Measurements from ENCODE around the gene CCDC148. TPM values are rescaled to one million over a fixed set of nuclear protein-coding genes. Genes with fewer than 3 reads are reported as not detected.
"Not testable (repeated sequence)": the region's sequence is repeated elsewhere in the genome, so short reads cannot be mapped to it uniquely, and the experiment has no call there.

Gene CCDC148
- total RNA-seq, 1 experiment from 2014 or later: not detected

DNA sequence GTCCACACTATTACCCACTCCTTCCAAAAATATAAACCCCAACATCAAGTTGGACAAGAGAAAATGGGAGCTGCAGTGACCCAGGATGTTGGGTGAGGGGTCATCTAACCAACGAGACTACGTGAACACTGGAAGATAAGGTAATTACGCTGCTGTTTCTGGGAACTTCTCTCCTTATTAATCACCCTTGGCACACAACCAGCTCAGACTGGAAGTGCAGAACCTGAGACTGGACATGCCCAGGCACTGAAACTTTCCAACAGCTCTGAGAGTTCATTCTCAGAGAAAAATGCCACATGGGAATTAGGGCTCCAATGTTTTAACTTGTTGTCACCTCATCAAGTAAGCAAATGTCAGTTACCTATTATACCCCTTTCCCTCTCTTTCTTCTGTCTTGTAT, 135.3 kb downstream of the CCDC148 start:
- no peaks in the 10 kb centered on the region for H3K9me3 ChIP-seq (ENCODE audit: low read length)
- H2AFZ ChIP-seq (ENCODE audit: low read length): no peak overlapping the region
- no peaks in the 10 kb centered on the region for H3K27me3 ChIP-seq (ENCODE audit: low read length)
- H3K9me2 ChIP-seq (replicated peaks; ENCODE audit: insufficient read depth, low read length): no peaks in the 10 kb centered on the region
- H3K4me2 ChIP-seq (ENCODE audit: low read depth, low read length, poor library complexity, severe bottlenecking): no peak overlapping the region
- no peaks in the 10 kb centered on the region for H3K4me1 ChIP-seq (ENCODE audit: low read length)
- no peak for DNase-seq
- H3K79me2 ChIP-seq (ENCODE audit: low read length): no peaks in the 10 kb centered on the region
- H3K4me3 ChIP-seq (ENCODE audit: low read length): no peak overlapping the region
- no peaks in the 10 kb centered on the region for H4K20me1 ChIP-seq (ENCODE audit: insufficient read depth, low read depth, low read length)
- no peak overlapping the region for H3K9ac ChIP-seq (ENCODE audit: low read length)
- H3K36me3 ChIP-seq (ENCODE audit: insufficient read depth, low read length): no peaks in the 10 kb centered on the region
- no peak overlapping the region for H3K27ac ChIP-seq (ENCODE audit: low read length)

DNA sequence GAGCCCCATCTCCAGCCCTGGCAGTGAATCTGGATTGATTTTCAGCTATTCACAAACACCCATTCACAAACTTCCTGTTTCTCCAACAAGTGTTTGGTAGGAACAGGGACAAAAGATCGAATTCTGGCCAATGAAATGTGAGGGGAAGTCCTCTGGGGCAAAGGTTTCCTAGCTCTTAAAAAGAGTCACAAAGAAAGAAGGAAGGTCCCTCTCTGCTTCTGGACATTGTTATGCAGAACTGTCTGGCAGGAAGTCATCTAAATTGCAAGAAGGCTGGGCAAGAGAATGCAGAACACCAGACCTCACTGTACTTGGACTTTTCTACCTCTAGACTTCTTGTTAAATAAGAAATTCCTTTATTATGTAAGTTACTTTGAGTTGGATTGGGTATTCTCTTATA, 137.3 kb downstream of the CCDC148 start:
- no peaks in the 10 kb centered on the region for H3K79me2 ChIP-seq (ENCODE audit: low read length)
- no peak overlapping the region for H3K4me3 ChIP-seq (ENCODE audit: low read length)
- no peaks in the 10 kb centered on the region for H3K9me2 ChIP-seq (replicated peaks; ENCODE audit: insufficient read depth, low read length)
- H2AFZ ChIP-seq (ENCODE audit: low read length): no peak overlapping the region
- no peak overlapping the region for H3K4me2 ChIP-seq (ENCODE audit: low read depth, low read length, poor library complexity, severe bottlenecking)
- H3K27ac ChIP-seq (ENCODE audit: low read length): no peak overlapping the region
- H3K9ac ChIP-seq (ENCODE audit: low read length): no peak overlapping the region
- no peaks in the 10 kb centered on the region for H3K9me3 ChIP-seq (ENCODE audit: low read length)
- H4K20me1 ChIP-seq (ENCODE audit: insufficient read depth, low read depth, low read length): no peaks in the 10 kb centered on the region
- H3K27me3 ChIP-seq (ENCODE audit: low read length): no peaks in the 10 kb centered on the region
- DNase-seq: no peak
- no peaks in the 10 kb centered on the region for H3K4me1 ChIP-seq (ENCODE audit: low read length)
- H3K36me3 ChIP-seq (ENCODE audit: insufficient read depth, low read length): no peaks in the 10 kb centered on the region

DNA sequence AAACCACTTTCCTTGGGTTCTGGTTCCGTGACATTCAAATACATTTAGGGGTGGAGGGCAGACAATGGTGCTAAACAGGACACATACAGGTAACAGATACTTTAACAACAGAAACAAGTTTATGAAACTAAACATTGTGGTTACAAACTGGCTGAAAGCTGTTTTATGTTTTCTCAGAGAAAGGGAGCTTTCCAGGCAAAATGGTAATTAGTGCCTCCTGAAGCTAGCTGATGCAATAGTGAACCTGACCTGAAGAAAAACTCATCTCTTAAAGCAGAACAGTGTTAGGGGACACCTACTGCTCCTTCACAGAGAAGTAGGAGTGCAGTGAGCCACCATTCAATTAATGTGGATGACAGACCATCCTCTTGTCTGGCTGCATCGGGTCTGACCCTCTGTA, 138.9 kb downstream of the CCDC148 start:
- Histone ChIP-seq H3K9me2 (replicated peaks; ENCODE audit: insufficient read depth, low read length) (no peaks in the 10 kb centered on the region), H3K79me2 (ENCODE audit: low read length) (no peaks in the 10 kb centered on the region), H3K4me3 (ENCODE audit: low read length) (no peak overlapping the region), H3K9ac (ENCODE audit: low read length) (no peak overlapping the region), H4K20me1 (ENCODE audit: insufficient read depth, low read depth, low read length) (no peaks in the 10 kb centered on the region), H3K36me3 (ENCODE audit: insufficient read depth, low read length) (no peaks in the 10 kb centered on the region), H3K4me1 (ENCODE audit: low read length) (no peaks in the 10 kb centered on the region), H2AFZ (ENCODE audit: low read length) (no peak overlapping the region), H3K4me2 (ENCODE audit: low read depth, low read length, poor library complexity, severe bottlenecking) (no peak overlapping the region), H3K27me3 (ENCODE audit: low read length) (no peaks in the 10 kb centered on the region), H3K27ac (ENCODE audit: low read length) (no peak overlapping the region), H3K9me3 (ENCODE audit: low read length) (no peaks in the 10 kb centered on the region)
- no peak for DNase-seq

DNA sequence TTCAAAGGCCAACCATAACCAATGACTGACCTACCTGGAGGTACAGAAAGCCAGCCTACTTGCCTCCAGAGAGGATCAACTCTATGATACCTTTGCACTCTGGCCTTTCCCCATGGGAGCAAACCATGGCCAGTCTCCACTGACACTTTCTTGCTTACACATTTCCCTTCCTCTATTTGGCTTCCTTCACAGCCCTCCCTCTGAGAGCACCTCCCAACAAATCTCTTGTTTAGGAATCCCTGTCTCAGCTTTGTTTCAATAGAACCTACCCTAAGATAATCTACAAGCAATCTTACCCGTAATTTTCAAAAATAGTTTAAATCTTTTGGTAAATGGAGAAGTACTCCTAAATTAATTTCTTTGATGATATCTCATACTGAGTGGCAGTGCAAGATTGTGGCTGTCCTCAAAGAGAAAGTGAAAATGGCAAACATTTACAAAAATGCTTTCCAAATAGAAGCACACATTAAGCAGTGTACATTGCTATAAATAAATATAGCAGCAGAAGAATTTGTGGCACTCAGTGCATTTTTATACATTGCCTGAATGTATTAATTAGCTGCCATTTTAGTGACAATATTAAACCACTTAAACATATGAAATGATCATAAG, 140.6 kb downstream of the CCDC148 start:
- DNase-seq: no peak
- Histone ChIP-seq H3K27ac (ENCODE audit: low read length) (no peak overlapping the region), H4K20me1 (ENCODE audit: insufficient read depth, low read depth, low read length) (no peaks in the 10 kb centered on the region), H3K9ac (ENCODE audit: low read length) (no peak overlapping the region), H3K9me3 (ENCODE audit: low read length) (no peaks in the 10 kb centered on the region), H3K4me3 (ENCODE audit: low read length) (no peak overlapping the region), H3K9me2 (replicated peaks; ENCODE audit: insufficient read depth, low read length) (no peaks in the 10 kb centered on the region), H3K4me2 (ENCODE audit: low read depth, low read length, poor library complexity, severe bottlenecking) (no peak overlapping the region), H3K27me3 (ENCODE audit: low read length) (no peaks in the 10 kb centered on the region), H3K4me1 (ENCODE audit: low read length) (no peaks in the 10 kb centered on the region), H3K79me2 (ENCODE audit: low read length) (no peaks in the 10 kb centered on the region), H2AFZ (ENCODE audit: low read length) (no peak overlapping the region), H3K36me3 (ENCODE audit: insufficient read depth, low read length) (no peaks in the 10 kb centered on the region)

GRCh38 chr2:158315000-158315399, 141.6 kb downstream of the CCDC148 start:
- Histone ChIP-seq H3K4me2 (ENCODE audit: low read depth, low read length, poor library complexity, severe bottlenecking) (no peak overlapping the region), H3K9me2 (replicated peaks; ENCODE audit: insufficient read depth, low read length) (no peaks in the 10 kb centered on the region), H3K9me3 (ENCODE audit: low read length) (no peaks in the 10 kb centered on the region), H3K4me3 (ENCODE audit: low read length) (no peak overlapping the region), H3K36me3 (ENCODE audit: insufficient read depth, low read length) (no peaks in the 10 kb centered on the region), H2AFZ (ENCODE audit: low read length) (no peak overlapping the region), H3K4me1 (ENCODE audit: low read length) (no peaks in the 10 kb centered on the region), H3K9ac (ENCODE audit: low read length) (no peak overlapping the region), H4K20me1 (ENCODE audit: insufficient read depth, low read depth, low read length) (no peaks in the 10 kb centered on the region), H3K27ac (ENCODE audit: low read length) (no peak overlapping the region), H3K27me3 (ENCODE audit: low read length) (no peaks in the 10 kb centered on the region), H3K79me2 (ENCODE audit: low read length) (no peaks in the 10 kb centered on the region)
- no peak for DNase-seq

- no peak overlapping the region for H3K27ac ChIP-seq (ENCODE audit: low read length)
- H3K9me3 ChIP-seq (ENCODE audit: low read length): no peaks in the 10 kb centered on the region
- H3K4me2 ChIP-seq (ENCODE audit: low read depth, low read length, poor library complexity, severe bottlenecking): no peak overlapping the region
- H3K27me3 ChIP-seq (ENCODE audit: low read length): no peaks in the 10 kb centered on the region
- H2AFZ ChIP-seq (ENCODE audit: low read length): no peak overlapping the region
- no peaks in the 10 kb centered on the region for H3K9me2 ChIP-seq (replicated peaks; ENCODE audit: insufficient read depth, low read length)
- no peak overlapping the region for H3K9ac ChIP-seq (ENCODE audit: low read length)
- no peaks in the 10 kb centered on the region for H3K36me3 ChIP-seq (ENCODE audit: insufficient read depth, low read length)
- H3K79me2 ChIP-seq (ENCODE audit: low read length): no peaks in the 10 kb centered on the region
- no peak for DNase-seq
- no peaks in the 10 kb centered on the region for H3K4me1 ChIP-seq (ENCODE audit: low read length)
- H3K4me3 ChIP-seq (ENCODE audit: low read length): no peak overlapping the region
- H4K20me1 ChIP-seq (ENCODE audit: insufficient read depth, low read depth, low read length): no peaks in the 10 kb centered on the region
Observed at GRCh38 chr2:158313734-158314133, 142.8 kb downstream of the CCDC148 start.

- no peaks in the 10 kb centered on the region for H3K27me3 ChIP-seq (ENCODE audit: low read length)
- DNase-seq: no peak
- H3K9me3 ChIP-seq (ENCODE audit: low read length): no peaks in the 10 kb centered on the region
- no peaks in the 10 kb centered on the region for H3K36me3 ChIP-seq (ENCODE audit: insufficient read depth, low read length)
- H3K4me1 ChIP-seq (ENCODE audit: low read length): no peaks in the 10 kb centered on the region
- H3K79me2 ChIP-seq (ENCODE audit: low read length): no peaks in the 10 kb centered on the region
- no peak overlapping the region for H3K4me3 ChIP-seq (ENCODE audit: low read length)
- H3K9ac ChIP-seq (ENCODE audit: low read length): no peak overlapping the region
- H3K9me2 ChIP-seq (replicated peaks; ENCODE audit: insufficient read depth, low read length): no peaks in the 10 kb centered on the region
- no peaks in the 10 kb centered on the region for H4K20me1 ChIP-seq (ENCODE audit: insufficient read depth, low read depth, low read length)
- no peak overlapping the region for H2AFZ ChIP-seq (ENCODE audit: low read length)
- no peak overlapping the region for H3K27ac ChIP-seq (ENCODE audit: low read length)
- no peak overlapping the region for H3K4me2 ChIP-seq (ENCODE audit: low read depth, low read length, poor library complexity, severe bottlenecking)
Observed at GRCh38 chr2:158312981-158313380, 143.6 kb downstream of the CCDC148 start.

- not testable (repeated sequence) for H3K4me3 ChIP-seq (ENCODE audit: low read length); H3K4me2 ChIP-seq (ENCODE audit: low read depth, low read length, poor library complexity, severe bottlenecking); DNase-seq; H3K27ac ChIP-seq (ENCODE audit: low read length); H2AFZ ChIP-seq (ENCODE audit: low read length); H3K79me2 ChIP-seq (ENCODE audit: low read length); H3K27me3 ChIP-seq (ENCODE audit: low read length); H3K9me2 ChIP-seq (replicated peaks; ENCODE audit: insufficient read depth, low read length); H3K9ac ChIP-seq (ENCODE audit: low read length); H4K20me1 ChIP-seq (ENCODE audit: insufficient read depth, low read depth, low read length); H3K36me3 ChIP-seq (ENCODE audit: insufficient read depth, low read length); H3K4me1 ChIP-seq (ENCODE audit: low read length); H3K9me3 ChIP-seq (ENCODE audit: low read length)
Observed at GRCh38 chr2:158310407-158310806, 146.1 kb downstream of the CCDC148 start.

GRCh38 chr2:158305501-158305900, 151.1 kb downstream of the CCDC148 start:
- Histone ChIP-seq H3K4me1 (ENCODE audit: low read length) (no peaks in the 10 kb centered on the region), H3K4me3 (ENCODE audit: low read length) (no peak overlapping the region), H3K4me2 (ENCODE audit: low read depth, low read length, poor library complexity, severe bottlenecking) (no peak overlapping the region), H2AFZ (ENCODE audit: low read length) (no peak overlapping the region), H3K9me2 (replicated peaks; ENCODE audit: insufficient read depth, low read length) (no peaks in the 10 kb centered on the region), H3K9me3 (ENCODE audit: low read length) (peaks cover 8% of the 10 kb centered on the region), H4K20me1 (ENCODE audit: insufficient read depth, low read depth, low read length) (no peaks in the 10 kb centered on the region), H3K27me3 (ENCODE audit: low read length) (no peaks in the 10 kb centered on the region), H3K9ac (ENCODE audit: low read length) (no peak overlapping the region), H3K79me2 (ENCODE audit: low read length) (no peaks in the 10 kb centered on the region), H3K36me3 (ENCODE audit: insufficient read depth, low read length) (no peaks in the 10 kb centered on the region), H3K27ac (ENCODE audit: low read length) (no peak overlapping the region)
- DNase-seq: no peak
